Measurements from ENCODE around the gene ZNF503. TPM values are rescaled to one million over a fixed set of nuclear protein-coding genes. Genes with fewer than 3 reads are reported as not detected.

The ZNF503 gene
- total RNA-seq, 2 donors from 2014 or later: 20.8 to 38.6 TPM

- H3K4me3 ChIP-seq: peak overlapping the region; percentile 20 to 97
- no peak for ATAC-seq
- DNase-seq: peak; percentile 30 to 57 (median 47)
- no peaks in the 10 kb centered on the region for H3K27me3 ChIP-seq
- H3K9me3 ChIP-seq: no peaks in the 10 kb centered on the region
- TF ChIP-seq POLR2A (IDR thresholded peaks at IDR 0.05): peak in 2 of 3 donors; percentile 7 to 13
- TF ChIP-seq CTCF (IDR thresholded peaks at IDR 0.05): no peak
- intact Hi-C loops (cut with DNase I): no loop called here
- peaks cover 14% of the 10 kb centered on the region for H3K4me1 ChIP-seq
- H3K27ac ChIP-seq: peak overlapping the region; percentile 79 to 100 (median 98)
- H3K36me3 ChIP-seq (replicated peaks in 1 of 2; ENCODE audit: insufficient read depth in 1 of 2, low read depth in 2 of 2): no peaks in the 10 kb centered on the region
- 15 to 39% methylated on average over 19 of the region's 19 CpGs for WGBS, 2 donors
These were observed 3.9 kb downstream of the ZNF503 start for GRCh38 chr10:75397496-75398199.

GRCh38 chr10:75396631-75397495 lies 4.7 kb downstream of the ZNF503 start:
- DNase-seq (peak; percentile 59 to 71 (median 65)), ATAC-seq (peak; percentile 19)
- 10 to 15% methylated on average over 20 to 69 of the region's 71 CpGs for WGBS, 2 donors
- TF ChIP-seq POLR2A (IDR thresholded peaks at IDR 0.05): peak; percentile 24 to 67 (median 50)
- TF ChIP-seq CTCF (IDR thresholded peaks at IDR 0.05): no peak
- Histone ChIP-seq H3K9me3 (no peaks in the 10 kb centered on the region), H3K27ac (peak overlapping the region; percentile 79 to 100 (median 98)), H3K4me3 (peak overlapping the region; percentile 20 to 97), H3K36me3 (replicated peaks in 1 of 2; ENCODE audit: insufficient read depth in 1 of 2, low read depth in 2 of 2) (no peaks in the 10 kb centered on the region), H3K27me3 (no peaks in the 10 kb centered on the region), H3K4me1 (peaks cover 14% of the 10 kb centered on the region)
- intact Hi-C loops (cut with DNase I): no loop called here

GRCh38 chr10:75395932-75396630 lies 5.5 kb downstream of the ZNF503 start:
- intact Hi-C loops (cut with DNase I): no loop called here
- ATAC-seq: peak; percentile 13
- TF ChIP-seq CTCF (IDR thresholded peaks at IDR 0.05) (no peak), POLR2A (IDR thresholded peaks at IDR 0.05) (peak; percentile 15 to 81 (median 72))

GRCh38 chr10:75395066-75395931 lies 6.3 kb downstream of the ZNF503 start:
- H3K9me3 ChIP-seq: no peaks in the 10 kb centered on the region
- H3K36me3 ChIP-seq (replicated peaks in 1 of 2; ENCODE audit: insufficient read depth in 1 of 2, low read depth in 2 of 2): no peaks in the 10 kb centered on the region
- peak overlapping the region; percentile 79 to 100 (median 98) for H3K27ac ChIP-seq
- DNase-seq: peak; percentile 74 to 76 (median 74)
- H3K27me3 ChIP-seq: no peaks in the 10 kb centered on the region
- TF ChIP-seq POLR2A (IDR thresholded peaks at IDR 0.05) (peak; percentile 13 to 63 (median 58)), CTCF (IDR thresholded peaks at IDR 0.05) (peak; percentile 77 to 99 (median 95))
- peaks cover 14% of the 10 kb centered on the region for H3K4me1 ChIP-seq
- intact Hi-C loops (cut with DNase I): no loop called here
- 10% methylated on average over 33 to 59 of the region's 64 CpGs for WGBS, 2 donors
- ATAC-seq: peak; percentile 55
- H3K4me3 ChIP-seq: peak overlapping the region; percentile 20 to 97

More at GRCh38 chr10:75395932-75396630, 5.5 kb downstream of the ZNF503 start:
- peak overlapping the region; percentile 79 to 100 (median 98) for H3K27ac ChIP-seq
- WGBS, 2 donors: 18% methylated on average over 61 of the region's 65 CpGs; no CpG with 5 or more reads in 1 of the 2 donors
- H3K9me3 ChIP-seq: no peaks in the 10 kb centered on the region
- H3K27me3 ChIP-seq: no peaks in the 10 kb centered on the region
- peak overlapping the region; percentile 20 to 97 for H3K4me3 ChIP-seq
- peak; percentile 50 to 65 (median 55) for DNase-seq
- H3K4me1 ChIP-seq: peaks cover 14% of the 10 kb centered on the region
- H3K36me3 ChIP-seq (replicated peaks in 1 of 2; ENCODE audit: insufficient read depth in 1 of 2, low read depth in 2 of 2): no peaks in the 10 kb centered on the region

Data from body of pancreas (tissue), 4 donors.